Heart right ventricle (tissue), 16 donors: ENCODE measurements around the gene PKP2. TPM values are rescaled to one million over a fixed set of nuclear protein-coding genes. Genes with fewer than 3 reads are reported as not detected.

ENCODE experiments used
- ATAC-seq, 8 donors: fragments of 200-7000 bp; cut with Tn5 transposase; one replicate each; pipeline ENCODE4 v1.9.1; 2020; ENCODE audit warnings: mild to moderate bottlenecking in 8 of 8, moderate library complexity in 8 of 8, moderate number of reproducible peaks in 1 of 8
- DNase-seq, 2 donors: peaks; one replicate each; pipeline ENCODE4 v3.0.0-alpha.2; 2020
- H3K27ac ChIP-seq, 10 donors: fragments of 200-600 bp; sonication (generic) in 2 of 10; one replicate each; pipeline versions ENCODE4 v1.5.0 to v1.8.0; 2020 to 2022; ENCODE audit warnings: mild to moderate bottlenecking in 3 of 10
- H3K27me3 ChIP-seq, 7 donors: fragments of 200-600 bp; one replicate each; pipeline ENCODE4 v1.8.0; 2021 to 2022; ENCODE audit warnings: mild to moderate bottlenecking in 2 of 7
- H3K36me3 ChIP-seq, 9 donors: fragments of 200-600 bp; sonication (generic) in 1 of 9; one replicate each; pipeline versions ENCODE4 v1.5.0 to v1.8.0; 2020 to 2022; ENCODE audit warnings: mild to moderate bottlenecking in 2 of 9
- H3K4me1 ChIP-seq, 9 donors: fragments of 200-600 bp; sonication (generic) in 1 of 9; one replicate each; pipeline versions ENCODE4 v1.5.0 to v1.8.0; 2020 to 2022; ENCODE audit warnings: mild to moderate bottlenecking in 4 of 9
- H3K4me3 ChIP-seq, 10 donors: fragments of 200-600 bp; sonication (generic) in 2 of 10; one replicate each; pipeline versions ENCODE4 v1.5.0 to v1.8.0; 2020 to 2022; ENCODE audit warnings: mild to moderate bottlenecking in 7 of 10, moderate library complexity in 2 of 10
- H3K9me3 ChIP-seq, 11 donors: fragments of 200-600 bp in 10 of 11; sonication (generic) in 2 of 11; one replicate each; pipeline versions ENCODE4 v1.5.0 to v1.8.0; 2013 to 2022; ENCODE audit warnings: mild to moderate bottlenecking in 2 of 11, control low read depth in 1 of 11, moderate library complexity in 1 of 11
- CTCF ChIP-seq, 9 donors: fragments of 200-600 bp; sonication (generic) in 2 of 9; IDR thresholded peaks; one replicate each; pipeline versions ENCODE4 v1.5.0 to v1.8.0; 2021 to 2022; ENCODE audit warnings: antibody characterized with exemption in 9 of 9, mild to moderate bottlenecking in 5 of 9, moderate library complexity in 1 of 9
- WGBS, 2 donors: extraction: QIAGEN DNeasy Blood & Tissue Kit; methylation state at CpG; one replicate each; pipeline ENCODE4 v1.1.7; 2013; ENCODE audit warnings: inconsistent platforms in 1 of 2; 5-methylcytosine and 5-hydroxymethylcytosine counted together
- intact Hi-C, 10 donors: fragments of 100-400 bp; cut with DNase I; formaldehyde crosslinking; loops; one replicate each; pipeline versions ENCODE4 v1.11.1 to v1.14.2; 2022
- polyA plus RNA-seq, 2 donors: library from polyadenylated mRNA; stranded (reverse); fragments of 200-250 nt; gene quantifications; one replicate each; pipeline ENCODE4 v1.2.3, GENCODE V29; 2013
- total RNA-seq, 10 donors: library from RNA; stranded (reverse); fragmentation: NEBNext Ultra II Directional in 3 of 10; extraction: Animal tissue kit (Norgen Biotek cat#: 25700) in 3 of 10; gene quantifications; one replicate each; pipeline versions ENCODE4 v1.2.1 to v1.2.4, GENCODE V29; 2021 to 2023
- donor health status: Arrhythmogenic right ventricular cardiomyopathy.
- donor health status: ischemic (EF 13 %, LVEDD 7.1; RV severe dilation, severe dysfunction).
- donor health status: healthy with polysubstance abuse.
- donor health status: DM: no; HTN: yes; CAD: no.
- donor health status: DM: no; HTN: no; CAD: no.
- donor health status: ischemic (EF 25% LVEDD 6.9; RV normal size, moderate dysfunction).
- donor health status: ischemic (EF 25% LVEDD 5.7; RV mildly dilated, moderate dysfunction).
- donor health status: healthy.
- donor health status: DM: yes; HTN: yes; CAD: no.
- donor health status: Ischemic cardiomyopathy.
- donor health status: ischemic (EF 35%, LVEDD 5.7; RV mildly dilated, moderate dysfunction).
- donor health status: nonischemic (EF 11% LVEDD 7.7; RV severe dilation, severe dysfunction).
- donor health status: DM: yes; HTN: yes; CAD: no.
- donor health status: PGD.
- donor health status: ischemic (EF 29% LVEDD 5.4; RV normal size, mild dysfunction).
- donor health status: nonischemic (EF 23%, LVEDD 6.1; RV moderate dilation, normal function).

PKP2 gene
- total and polyA plus RNA-seq, 12 donors: 92.3 to 639 (median 410) TPM

- Histone ChIP-seq H3K27me3 (no peaks in the 10 kb centered on the region), H3K4me1 (no peaks in the 10 kb centered on the region), H3K9me3 (no peaks in the 10 kb centered on the region), H3K27ac (no peak overlapping the region), H3K4me3 (no peak overlapping the region), H3K36me3 (no peaks in the 10 kb centered on the region)
- ATAC-seq: no peak
- intact Hi-C loops: loop anchor here in 1 of 10 donors (10.0 kb wide), 1 partner anchor 125 kb away; no protein-coding TSS in a partner anchor
- TF ChIP-seq CTCF (IDR thresholded peaks at IDR 0.05): no peak
- DNase-seq: no peak
- WGBS, 2 donors: 32 to 46% methylated on average over 1 of the region's 1 CpG
These were observed 116.5 kb downstream of the PKP2 start for GRCh38 chr12:32780071-32780470.

- Histone ChIP-seq H3K27me3 (no peaks in the 10 kb centered on the region), H3K27ac (no peak overlapping the region), H3K4me1 (no peaks in the 10 kb centered on the region), H3K4me3 (no peak overlapping the region), H3K9me3 (no peaks in the 10 kb centered on the region), H3K36me3 (no peaks in the 10 kb centered on the region)
- 53 to 57% methylated on average over 6 of the region's 6 CpGs for WGBS, 2 donors
- TF ChIP-seq CTCF (IDR thresholded peaks at IDR 0.05): no peak
- DNase-seq (no peak), ATAC-seq (no peak)
- intact Hi-C loops: no loop called here
These were observed 118.8 kb downstream of the PKP2 start for GRCh38 chr12:32777691-32778175.

- H3K4me3 ChIP-seq: no peak overlapping the region
These were observed 119.4 kb downstream of the PKP2 start for GRCh38 chr12:32777159-32777558.

GRCh38 chr12:32776258-32776657 lies 120.3 kb downstream of the PKP2 start:
- DNase-seq (no peak), ATAC-seq (no peak)
- H3K36me3 ChIP-seq: no peaks in the 10 kb centered on the region
- no peak overlapping the region for H3K4me3 ChIP-seq
- no peak for TF ChIP-seq CTCF (IDR thresholded peaks at IDR 0.05)
- H3K9me3 ChIP-seq: no peaks in the 10 kb centered on the region
- WGBS, 2 donors: 72 to 75% methylated on average over 4 of the region's 4 CpGs
- H3K4me1 ChIP-seq: no peaks in the 10 kb centered on the region
- intact Hi-C loops: no loop called here
- no peak overlapping the region for H3K27ac ChIP-seq
- H3K27me3 ChIP-seq: no peaks in the 10 kb centered on the region

More at GRCh38 chr12:32777159-32777558, 119.4 kb downstream of the PKP2 start:
- Histone ChIP-seq H3K4me1 (no peaks in the 10 kb centered on the region), H3K27me3 (no peaks in the 10 kb centered on the region), H3K9me3 (no peaks in the 10 kb centered on the region), H3K27ac (no peak overlapping the region), H3K36me3 (no peaks in the 10 kb centered on the region)
- no peak for TF ChIP-seq CTCF (IDR thresholded peaks at IDR 0.05)
- DNase-seq (no peak), ATAC-seq (no peak)
- intact Hi-C loops: no loop called here
- 55 to 71% methylated on average over 5 of the region's 5 CpGs for WGBS, 2 donors
